Liver (tissue), 3 donors: ENCODE results near the gene B4GALT6.

Experiments
- CTCF ChIP-seq: fragments of 150-350 bp; IDR thresholded peaks from 2 replicates; pipeline ENCODE4 v1.5.1; 2017; ENCODE audit warnings: improper control_type of control experiment, low read depth, low read length; ENCODE audit not compliant: missing input control
- EGR1 ChIP-seq, 2 donors: IDR thresholded peaks; 2 replicates each; pipeline ENCODE4 v1.6.1; 2016 to 2018; ENCODE audit warnings: antibody characterized with exemption in 2 of 2, low read depth in 2 of 2
- GABPA ChIP-seq, 2 donors: IDR thresholded peaks in 1 of 2; conservative IDR thresholded peaks in 1 of 2; 2 replicates each; pipeline ENCODE4 v1.6.1; 2016; ENCODE audit warnings: antibody characterized with exemption in 2 of 2, mild to moderate bottlenecking in 1 of 2, moderate library complexity in 1 of 2
- JUND ChIP-seq, 2 donors: IDR thresholded peaks; 2 replicates each; pipeline ENCODE4 v1.6.1; 2016; ENCODE audit warnings: antibody characterized with exemption in 2 of 2
- REST ChIP-seq: IDR thresholded peaks from 2 replicates; pipeline ENCODE4 v1.6.1; 2016; ENCODE audit warnings: antibody characterized with exemption, mild to moderate bottlenecking
- RXRA ChIP-seq, 2 donors: IDR thresholded peaks; 2 replicates each; pipeline ENCODE4 v1.6.1; 2017 to 2018; ENCODE audit warnings: antibody characterized with exemption in 2 of 2, mild to moderate bottlenecking in 1 of 2
- donor health status: healthy.
- donor health status: healthy.

GRCh38 chr18:31624892-31625640 is 59.3 kb downstream of the B4GALT6 start:
- TF ChIP-seq REST: no peak
- TF ChIP-seq GABPA (IDR thresholded peaks at IDR 0.05 in 1 of 2, conservative IDR thresholded peaks at IDR 0.05 in 1 of 2): no peak
- TF ChIP-seq CTCF: no peak
- no peak for TF ChIP-seq EGR1 (IDR thresholded peaks at IDR 0.05; ENCODE audit: low read depth in 2 of 2)
- TF ChIP-seq RXRA (IDR thresholded peaks at IDR 0.05): no peak
- TF ChIP-seq JUND (IDR thresholded peaks at IDR 0.05): no peak
